ENCODE data around the gene KCNK1. TPM values are rescaled to one million over a fixed set of nuclear protein-coding genes. Genes with fewer than 3 reads are reported as not detected.
"Not testable (repeated sequence)": the region's sequence is repeated elsewhere in the genome, so short reads cannot be mapped to it uniquely, and the experiment has no call there.

Gene KCNK1
- polyA plus RNA-seq, 1 donor from 2014 or later, result 1.8 TPM

GRCh38 chr1:233668146-233668724, 54.3 kb downstream of the KCNK1 start:
- Histone ChIP-seq H3F3A (ENCODE audit: insufficient read depth, low read length, poor library complexity, severe bottlenecking) (no peaks in the 10 kb centered on the region), H3K9ac (ENCODE audit: low read length) (no peak overlapping the region), H3K4me3 (ENCODE audit: low read length) (no peak overlapping the region), H3K27ac (ENCODE audit: low read length) (no peak overlapping the region), H3K9me3 (ENCODE audit: low read length) (no peaks in the 10 kb centered on the region), H3K4me2 (ENCODE audit: low read length) (no peak overlapping the region), H4K20me1 (ENCODE audit: insufficient read depth) (no peaks in the 10 kb centered on the region), H3K36me3 (ENCODE audit: insufficient read depth, low read length) (no peaks in the 10 kb centered on the region), H2AFZ (ENCODE audit: low read depth, low read length) (no peak overlapping the region), H3K27me3 (ENCODE audit: insufficient read depth, low read depth, low read length) (no peaks in the 10 kb centered on the region), H3K79me2 (replicated peaks; ENCODE audit: insufficient read depth, low read length) (no peaks in the 10 kb centered on the region), H3K9me2 (ENCODE audit: insufficient read depth, low read length) (no peaks in the 10 kb centered on the region)
- TF ChIP-seq EP300 (conservative IDR thresholded peaks at IDR 0.05; ENCODE audit: poor library complexity, severe bottlenecking), result no peak
- TF ChIP-seq RAD21 (conservative IDR thresholded peaks at IDR 0.05), result no peak
- TF ChIP-seq REST (IDR thresholded peaks at IDR 0.05; ENCODE audit: borderline replicate concordance), result no peak
- no peak for TF ChIP-seq POLR2AphosphoS5 (IDR thresholded peaks at IDR 0.05)
- TF ChIP-seq EZH2 (IDR thresholded peaks at IDR 0.05; ENCODE audit: borderline replicate concordance, insufficient read depth, low read length, poor library complexity, severe bottlenecking), result no peak
- no peak for TF ChIP-seq SMC3 (conservative IDR thresholded peaks at IDR 0.05; ENCODE audit: poor library complexity)
- no peak for TF ChIP-seq CTCF (IDR thresholded peaks at IDR 0.05; ENCODE audit: poor library complexity, severe bottlenecking)
- TF ChIP-seq TAF1 (IDR thresholded peaks at IDR 0.05; ENCODE audit: low read depth), result no peak

GRCh38 chr1:233668725-233669294, 54.9 kb downstream of the KCNK1 start:
- TF ChIP-seq POLR2AphosphoS5 (IDR thresholded peaks at IDR 0.05), result peak; percentile 54
- no peak for TF ChIP-seq MXI1 (conservative IDR thresholded peaks at IDR 0.05; ENCODE audit: poor library complexity, severe bottlenecking)
- no peak for TF ChIP-seq EZH2 (IDR thresholded peaks at IDR 0.05; ENCODE audit: borderline replicate concordance, insufficient read depth, low read length, poor library complexity, severe bottlenecking)
- TF ChIP-seq RAD21 (conservative IDR thresholded peaks at IDR 0.05), result no peak
- no peak for TF ChIP-seq SMC3 (conservative IDR thresholded peaks at IDR 0.05; ENCODE audit: poor library complexity)
- no peak for TF ChIP-seq EP300 (conservative IDR thresholded peaks at IDR 0.05; ENCODE audit: poor library complexity, severe bottlenecking)
- TF ChIP-seq CTCF (IDR thresholded peaks at IDR 0.05; ENCODE audit: poor library complexity, severe bottlenecking), result no peak
- H3K9ac ChIP-seq (ENCODE audit: low read length), result no peak overlapping the region
- H3K27me3 ChIP-seq (ENCODE audit: insufficient read depth, low read depth, low read length), result no peaks in the 10 kb centered on the region
- no peaks in the 10 kb centered on the region for H3K9me3 ChIP-seq (ENCODE audit: low read length)
- H3K27ac ChIP-seq (ENCODE audit: low read length), result no peak overlapping the region
- no peak overlapping the region for H2AFZ ChIP-seq (ENCODE audit: low read depth, low read length)
- no peaks in the 10 kb centered on the region for H3K9me2 ChIP-seq (ENCODE audit: insufficient read depth, low read length)
- H4K20me1 ChIP-seq (ENCODE audit: insufficient read depth), result no peaks in the 10 kb centered on the region
- H3K79me2 ChIP-seq (replicated peaks; ENCODE audit: insufficient read depth, low read length), result no peaks in the 10 kb centered on the region
- no peak overlapping the region for H3K4me3 ChIP-seq (ENCODE audit: low read length)
- no peak overlapping the region for H3K4me2 ChIP-seq (ENCODE audit: low read length)
- H3F3A ChIP-seq (ENCODE audit: insufficient read depth, low read length, poor library complexity, severe bottlenecking), result no peaks in the 10 kb centered on the region
- H3K36me3 ChIP-seq (ENCODE audit: insufficient read depth, low read length), result no peaks in the 10 kb centered on the region

GRCh38 chr1:233670363-233670762, 56.5 kb downstream of the KCNK1 start:
- H3K9me3 ChIP-seq (ENCODE audit: low read length); H3K9ac ChIP-seq (ENCODE audit: low read length); H3K9me2 ChIP-seq (ENCODE audit: insufficient read depth, low read length); H3K27me3 ChIP-seq (ENCODE audit: insufficient read depth, low read depth, low read length); H4K20me1 ChIP-seq (ENCODE audit: insufficient read depth); H3K4me3 ChIP-seq (ENCODE audit: low read length); H3K27ac ChIP-seq (ENCODE audit: low read length); H3K79me2 ChIP-seq (replicated peaks; ENCODE audit: insufficient read depth, low read length); H3F3A ChIP-seq (ENCODE audit: insufficient read depth, low read length, poor library complexity, severe bottlenecking); H3K4me2 ChIP-seq (ENCODE audit: low read length); H2AFZ ChIP-seq (ENCODE audit: low read depth, low read length); H3K36me3 ChIP-seq (ENCODE audit: insufficient read depth, low read length): not testable (repeated sequence)
